Fibroblast of lung (primary cell): Measurements from ENCODE around the gene CARMIL3. TPM values are rescaled to one million over a fixed set of nuclear protein-coding genes. Genes with fewer than 3 reads are reported as not detected.

Experiments
- DNase-seq, 2 donors: peaks; one replicate each; pipeline versions ENCODE4 v3.0.0 to v3.0.0-alpha.2; 2010; ENCODE audit warnings: low read depth in 2 of 2
- H2AFZ ChIP-seq: 2 replicates; pipeline ENCODE4 v1.5.1; 2012; ENCODE audit warnings: low read length, control low read depth, inconsistent platforms
- H3K27ac ChIP-seq: 2 replicates; pipeline ENCODE4 v1.5.1; 2011; ENCODE audit warnings: low read length, control low read depth; ENCODE audit not compliant: insufficient read depth
- H3K27me3 ChIP-seq: 2 replicates; pipeline ENCODE4 v1.5.1; 2011; ENCODE audit warnings: mild to moderate bottlenecking, low read length; ENCODE audit not compliant: control insufficient read depth, insufficient read depth
- H3K36me3 ChIP-seq: 2 replicates; pipeline ENCODE4 v1.5.1; 2011; ENCODE audit warnings: low read length; ENCODE audit not compliant: control insufficient read depth, insufficient read depth
- H3K4me1 ChIP-seq: 2 replicates; pipeline ENCODE4 v1.5.1; 2011; ENCODE audit warnings: low read length; ENCODE audit not compliant: control insufficient read depth, insufficient read depth; ENCODE audit errors: extremely low read depth
- H3K4me2 ChIP-seq: 2 replicates; pipeline ENCODE4 v1.5.1; 2011; ENCODE audit warnings: low read length, control low read depth; ENCODE audit not compliant: insufficient read depth; ENCODE audit errors: extremely low read depth
- H3K4me3 ChIP-seq, 4 experiments: fragments of 200-600 bp in 1 of 4; sonication (generic) in 1 of 4; replicated peaks in 1 of 4; 2 replicates each; pipeline ENCODE4 v1.5.1; 2011 to 2016; ENCODE audit warnings: low read length in 4 of 4, low read depth in 3 of 4, mild to moderate bottlenecking in 3 of 4, control low read depth in 2 of 4, inconsistent platforms in 1 of 4, mixed read lengths in 1 of 4; ENCODE audit not compliant: insufficient read depth in 1 of 4; ENCODE audit errors: control extremely low read depth in 1 of 4
- H3K79me2 ChIP-seq: 2 replicates; pipeline ENCODE4 v1.5.1; 2012; ENCODE audit warnings: mild to moderate bottlenecking, low read length, inconsistent platforms; ENCODE audit not compliant: control insufficient read depth, insufficient read depth
- H3K9ac ChIP-seq: 2 replicates; pipeline ENCODE4 v1.5.1; 2011; ENCODE audit warnings: mild to moderate bottlenecking, low read length, control low read depth; ENCODE audit not compliant: insufficient read depth
- H3K9me3 ChIP-seq: 2 replicates; pipeline ENCODE4 v1.5.1; 2012; ENCODE audit warnings: low read depth, low read length; ENCODE audit not compliant: control insufficient read depth, insufficient read depth
- H4K20me1 ChIP-seq: 2 replicates; pipeline ENCODE4 v1.5.1; 2011; ENCODE audit warnings: low read length; ENCODE audit not compliant: control insufficient read depth, insufficient read depth; ENCODE audit errors: extremely low read depth
- CTCF ChIP-seq, 2 donors: IDR thresholded peaks in 1 of 2; conservative IDR thresholded peaks in 1 of 2; 1 replicate in 1 of 2; 2 replicates in 1 of 2; pipeline ENCODE4 v1.5.1; 2011 to 2012; ENCODE audit warnings: low read length in 2 of 2, control low read depth in 1 of 2, inconsistent platforms in 1 of 2, low read depth in 1 of 2, mild to moderate bottlenecking in 1 of 2
- EZH2 ChIP-seq: IDR thresholded peaks from 2 replicates; pipeline ENCODE4 v1.5.1; 2012; ENCODE audit warnings: low read length, control low read depth, mild to moderate bottlenecking; ENCODE audit errors: missing control alignments
- polyA plus RNA-seq, 2 donors: library from polyadenylated mRNA; depleted of rRNA in 1 of 2; stranded (reverse) in 1 of 2; unstranded in 1 of 2; fragments of >200 nt; gene quantifications; 2 replicates each; pipeline ENCODE4 v1.2.1, GENCODE V29; 2011 to 2012; ENCODE audit warnings: missing spikeins in 1 of 2
- total RNA-seq: library from RNA; depleted of rRNA; stranded (reverse); fragments of >200 nt; gene quantifications from 2 replicates; pipeline ENCODE4 v1.2.1, GENCODE V29; 2014

Gene CARMIL3
- total and polyA plus RNA-seq, 2 donors (not counting 1 experiment from before 2014, with no cell fraction given), result 0.17 TPM; not detected in 1

- Histone ChIP-seq H3K4me2 (no peak overlapping the region), H3K9me3 (no peaks in the 10 kb centered on the region), H3K27me3 (no peaks in the 10 kb centered on the region), H3K4me3 (no peak overlapping the region), H3K27ac (no peak overlapping the region), H3K79me2 (no peaks in the 10 kb centered on the region), H3K4me1 (peaks cover 4% of the 10 kb centered on the region), H4K20me1 (no peaks in the 10 kb centered on the region), H2AFZ (no peak overlapping the region), H3K9ac (no peak overlapping the region), H3K36me3 (no peaks in the 10 kb centered on the region)
- TF ChIP-seq CTCF (conservative IDR thresholded peaks at IDR 0.05 in 1 of 2, IDR thresholded peaks at IDR 0.05 in 1 of 2; ENCODE audit: low read depth in 1 of 2, low read length in 2 of 2) (no peak), EZH2 (no peak)
- no peak for DNase-seq
These were observed 14.2 kb upstream of the CARMIL3 start for GRCh38 chr14:24037658-24038037.

GRCh38 chr14:24038686-24039085 is 13.1 kb upstream of the CARMIL3 start:
- Histone ChIP-seq H3K4me1 (peaks cover 4% of the 10 kb centered on the region), H3K9ac (no peak overlapping the region), H3K9me3 (no peaks in the 10 kb centered on the region), H3K4me2 (no peak overlapping the region), H2AFZ (no peak overlapping the region), H3K36me3 (no peaks in the 10 kb centered on the region), H3K79me2 (no peaks in the 10 kb centered on the region), H3K27ac (no peak overlapping the region), H3K4me3 (no peak overlapping the region), H3K27me3 (no peaks in the 10 kb centered on the region), H4K20me1 (no peaks in the 10 kb centered on the region)
- TF ChIP-seq EZH2 (no peak), CTCF (conservative IDR thresholded peaks at IDR 0.05 in 1 of 2, IDR thresholded peaks at IDR 0.05 in 1 of 2; ENCODE audit: low read depth in 1 of 2, low read length in 2 of 2) (no peak)
- no peak for DNase-seq

DNA sequence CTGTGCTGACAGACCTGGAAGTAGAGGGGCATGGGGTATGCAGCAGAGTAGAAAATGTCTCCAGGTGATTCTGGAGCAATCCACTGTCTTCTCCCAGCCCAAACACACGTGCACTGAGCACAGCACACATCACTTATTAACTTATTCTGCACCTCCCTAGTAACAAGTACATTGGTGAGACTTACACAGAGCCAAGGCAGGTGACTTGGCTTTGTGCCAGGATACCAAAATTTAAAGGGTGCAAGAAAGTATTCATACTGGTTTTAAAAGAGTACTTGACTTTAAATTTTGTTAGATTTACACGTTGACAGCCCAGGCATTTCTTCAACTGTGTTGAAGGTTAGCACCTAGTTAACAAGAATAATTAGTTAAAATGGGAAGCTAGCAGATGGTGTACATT is 11.1 kb upstream of the CARMIL3 start:
- no peaks in the 10 kb centered on the region for H3K27me3 ChIP-seq
- DNase-seq, result no peak
- no peak overlapping the region for H3K4me2 ChIP-seq
- H3K36me3 ChIP-seq, result no peaks in the 10 kb centered on the region
- no peaks in the 10 kb centered on the region for H4K20me1 ChIP-seq
- H3K79me2 ChIP-seq, result no peaks in the 10 kb centered on the region
- H3K9me3 ChIP-seq, result no peaks in the 10 kb centered on the region
- H3K27ac ChIP-seq, result no peak overlapping the region
- no peak overlapping the region for H2AFZ ChIP-seq
- peaks cover 1% of the 10 kb centered on the region for H3K4me1 ChIP-seq
- H3K9ac ChIP-seq, result no peak overlapping the region
- H3K4me3 ChIP-seq, result no peak overlapping the region
- TF ChIP-seq EZH2, result no peak
- no peak for TF ChIP-seq CTCF (conservative IDR thresholded peaks at IDR 0.05 in 1 of 2, IDR thresholded peaks at IDR 0.05 in 1 of 2; ENCODE audit: low read depth in 1 of 2, low read length in 2 of 2)
